Thoracic aorta (tissue), 2 donors: Measurements from ENCODE around the gene SERP2. TPM values are rescaled to one million over a fixed set of nuclear protein-coding genes. Genes with fewer than 3 reads are reported as not detected.

Experiments used
- ATAC-seq: fragments of 150-250 bp; one replicate; pipeline ENCODE4 v1.8.0; 2017; ENCODE audit warnings: low read depth; ENCODE audit not compliant: insufficient number of reproducible peaks, low FRiP score
- DNase-seq: peaks from one replicate; pipeline ENCODE4 v3.0.0-alpha.2; 2020; ENCODE audit warnings: low spot score
- H3K27ac ChIP-seq, 2 donors: fragments of 200-600 bp; sonication (generic); 1 replicate in 1 of 2; 2 replicates in 1 of 2; pipeline ENCODE4 v1.5.1; 2016; ENCODE audit warnings: mild to moderate bottlenecking in 2 of 2, moderate library complexity in 2 of 2
- H3K27me3 ChIP-seq: fragments of 200-600 bp; sonication (generic); replicated peaks from 2 replicates; pipeline ENCODE4 v1.6.0; 2016; ENCODE audit warnings: mild to moderate bottlenecking; ENCODE audit not compliant: insufficient read depth
- H3K36me3 ChIP-seq: fragments of 200-600 bp; sonication (generic); one replicate; pipeline ENCODE4 v1.5.1; 2016
- H3K4me1 ChIP-seq, 2 donors: fragments of 200-600 bp; sonication (generic); 1 replicate in 1 of 2; 2 replicates in 1 of 2; pipeline versions ENCODE4 v1.5.1 to v1.6.0; 2016; ENCODE audit warnings: low read depth in 2 of 2, mild to moderate bottlenecking in 1 of 2; ENCODE audit not compliant: control insufficient read depth in 1 of 2
- H3K4me3 ChIP-seq: fragments of 200-600 bp; sonication (generic); 2 replicates; pipeline ENCODE4 v1.5.1; 2016; ENCODE audit warnings: mild to moderate bottlenecking
- H3K9me3 ChIP-seq: fragments of 200-600 bp; sonication (generic); 2 replicates; pipeline ENCODE4 v1.5.1; 2016
- CTCF ChIP-seq: fragments of 200-600 bp; sonication (generic); IDR thresholded peaks from one replicate; pipeline ENCODE4 v1.5.1; 2019; ENCODE audit warnings: antibody characterized with exemption
- total RNA-seq, 2 donors: library from RNA; depleted of rRNA; stranded (reverse); fragments of >200 nt; gene quantifications; one replicate each; pipeline versions ENCODE4 v1.1.0 to v1.2.3, GENCODE V29; 2016

Gene SERP2
- total RNA-seq, 2 donors from 2014 or later: 3.8 to 3.9 TPM

- H3K9me3 ChIP-seq: no peaks in the 10 kb centered on the region
- H3K36me3 ChIP-seq: no peaks in the 10 kb centered on the region
- no peak overlapping the region for H3K27ac ChIP-seq
- no peaks in the 10 kb centered on the region for H3K27me3 ChIP-seq
- ATAC-seq: no peak
- H3K4me1 ChIP-seq: no peaks in the 10 kb centered on the region
- no peak for TF ChIP-seq CTCF
- DNase-seq: no peak
- H3K4me3 ChIP-seq: no peak overlapping the region
Measured at GRCh38 chr13:44379885-44380284, 6.3 kb downstream of the SERP2 start.

- TF ChIP-seq CTCF: no peak
- Histone ChIP-seq H3K27me3 (no peaks in the 10 kb centered on the region), H3K9me3 (no peaks in the 10 kb centered on the region), H3K4me3 (no peak overlapping the region), H3K27ac (no peak overlapping the region), H3K36me3 (no peaks in the 10 kb centered on the region), H3K4me1 (no peaks in the 10 kb centered on the region)
- no peak for DNase-seq
- no peak for ATAC-seq
Measured at GRCh38 chr13:44380404-44381165, 7.0 kb downstream of the SERP2 start.

- no peak for ATAC-seq
Measured at GRCh38 chr13:44382635-44383145, 9.1 kb downstream of the SERP2 start.

GRCh38 chr13:44383945-44384344, 10.3 kb downstream of the SERP2 start:
- Histone ChIP-seq H3K4me1 (no peaks in the 10 kb centered on the region), H3K9me3 (no peaks in the 10 kb centered on the region), H3K27me3 (no peaks in the 10 kb centered on the region), H3K36me3 (no peaks in the 10 kb centered on the region), H3K4me3 (no peak overlapping the region), H3K27ac (no peak overlapping the region)
- DNase-seq (no peak), ATAC-seq (no peak)
- TF ChIP-seq CTCF: no peak

More at GRCh38 chr13:44382635-44383145, 9.1 kb downstream of the SERP2 start:
- Histone ChIP-seq H3K4me3 (no peak overlapping the region), H3K9me3 (no peaks in the 10 kb centered on the region), H3K27me3 (no peaks in the 10 kb centered on the region), H3K4me1 (no peaks in the 10 kb centered on the region), H3K27ac (no peak overlapping the region), H3K36me3 (no peaks in the 10 kb centered on the region)
- DNase-seq: no peak
- TF ChIP-seq CTCF: no peak

GRCh38 chr13:44384778-44385177, 11.2 kb downstream of the SERP2 start:
- H3K4me3 ChIP-seq: no peak overlapping the region
- H3K36me3 ChIP-seq: no peaks in the 10 kb centered on the region
- no peak for DNase-seq
- TF ChIP-seq CTCF: no peak
- no peak overlapping the region for H3K27ac ChIP-seq
- ATAC-seq: no peak
- no peaks in the 10 kb centered on the region for H3K4me1 ChIP-seq
- H3K9me3 ChIP-seq: no peaks in the 10 kb centered on the region
- no peaks in the 10 kb centered on the region for H3K27me3 ChIP-seq
